RWPE2 (cell line): ENCODE data around the gene MBOAT2.
A peak's percentile ranks its signal among the peaks of the same experiment; 100 is the strongest.

Source experiments
- ATAC-seq: fragments of 200-7000 bp; cut with Tn5 transposase; 3 replicates; pipeline ENCODE4 v1.9.1; 2021; ENCODE audit warnings: low read depth
- DNase-seq: peaks from one replicate; pipeline ENCODE4 v3.0.0-alpha.2; 2020; ENCODE audit warnings: low spot score
- H3K27ac ChIP-seq: fragments of 450-650 bp; 2 replicates; pipeline ENCODE4 v1.5.1; 2017; ENCODE audit warnings: mild to moderate bottlenecking; ENCODE audit not compliant: poor library complexity, severe bottlenecking
- H3K27me3 ChIP-seq: fragments of 250-450 bp; sonication (Bioruptor Pico); 2 replicates; pipeline ENCODE4 v1.5.1; 2021; ENCODE audit warnings: mild to moderate bottlenecking, moderate library complexity; ENCODE audit not compliant: insufficient read depth, poor library complexity, severe bottlenecking
- H3K36me3 ChIP-seq: fragments of 250-450 bp; sonication (Bioruptor Pico); 2 replicates; pipeline ENCODE4 v1.5.1; 2020; ENCODE audit warnings: low read depth, mild to moderate bottlenecking, moderate library complexity
- H3K4me1 ChIP-seq: fragments of 250-450 bp; sonication (Bioruptor Pico); 2 replicates; pipeline ENCODE4 v1.5.1; 2021; ENCODE audit warnings: mild to moderate bottlenecking, moderate library complexity; ENCODE audit not compliant: insufficient read depth, poor library complexity, severe bottlenecking
- H3K4me3 ChIP-seq: fragments of 250-450 bp; sonication (Bioruptor Pico); 2 replicates; pipeline ENCODE4 v1.5.1; 2021; ENCODE audit warnings: mild to moderate bottlenecking, moderate library complexity; ENCODE audit not compliant: severe bottlenecking
- H3K9me3 ChIP-seq: fragments of 250-450 bp; sonication (Bioruptor Pico); 2 replicates; pipeline ENCODE4 v1.5.1; 2021; ENCODE audit warnings: mild to moderate bottlenecking, moderate library complexity; ENCODE audit not compliant: severe bottlenecking
- TF ChIP-seq, protein P1 (sequence below): fragments of 450-650 bp; IDR thresholded peaks from one replicate; pipeline ENCODE4 v1.5.1; 2017; ENCODE audit warnings: mild to moderate bottlenecking, moderate library complexity; ENCODE audit not compliant: poor library complexity, severe bottlenecking

Gene MBOAT2

DNA sequence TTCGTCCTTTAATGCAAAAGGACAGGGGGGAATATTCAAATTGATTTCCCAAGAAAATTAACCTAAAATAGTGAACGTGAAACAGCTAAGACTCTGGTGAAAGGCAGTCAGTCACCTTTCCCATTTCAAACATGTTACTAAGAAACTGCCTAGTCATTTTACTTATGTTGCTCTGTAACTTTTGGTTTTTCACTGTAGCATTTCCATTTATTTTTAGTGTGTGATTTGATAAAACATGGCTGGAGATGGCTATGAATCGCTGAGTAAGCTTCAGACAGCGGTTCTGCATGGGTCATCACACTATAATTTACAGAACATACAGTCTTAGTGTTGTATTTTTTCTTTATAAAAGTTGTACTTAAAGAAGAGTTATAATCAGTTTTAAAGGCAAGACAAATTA is 150.1 kb downstream of the MBOAT2 start:
- no peaks in the 10 kb centered on the region for H3K9me3 ChIP-seq
- no peak for ATAC-seq
- H3K4me1 ChIP-seq, result no peaks in the 10 kb centered on the region
- DNase-seq, result no peak
- no peak overlapping the region for H3K27ac ChIP-seq
- H3K36me3 ChIP-seq, result peaks cover 13% of the 10 kb centered on the region; the same call in 1 of the 2 replicates
- no peaks in the 10 kb centered on the region for H3K27me3 ChIP-seq
- no peak overlapping the region for H3K4me3 ChIP-seq
- TF ChIP-seq, protein P1, sequence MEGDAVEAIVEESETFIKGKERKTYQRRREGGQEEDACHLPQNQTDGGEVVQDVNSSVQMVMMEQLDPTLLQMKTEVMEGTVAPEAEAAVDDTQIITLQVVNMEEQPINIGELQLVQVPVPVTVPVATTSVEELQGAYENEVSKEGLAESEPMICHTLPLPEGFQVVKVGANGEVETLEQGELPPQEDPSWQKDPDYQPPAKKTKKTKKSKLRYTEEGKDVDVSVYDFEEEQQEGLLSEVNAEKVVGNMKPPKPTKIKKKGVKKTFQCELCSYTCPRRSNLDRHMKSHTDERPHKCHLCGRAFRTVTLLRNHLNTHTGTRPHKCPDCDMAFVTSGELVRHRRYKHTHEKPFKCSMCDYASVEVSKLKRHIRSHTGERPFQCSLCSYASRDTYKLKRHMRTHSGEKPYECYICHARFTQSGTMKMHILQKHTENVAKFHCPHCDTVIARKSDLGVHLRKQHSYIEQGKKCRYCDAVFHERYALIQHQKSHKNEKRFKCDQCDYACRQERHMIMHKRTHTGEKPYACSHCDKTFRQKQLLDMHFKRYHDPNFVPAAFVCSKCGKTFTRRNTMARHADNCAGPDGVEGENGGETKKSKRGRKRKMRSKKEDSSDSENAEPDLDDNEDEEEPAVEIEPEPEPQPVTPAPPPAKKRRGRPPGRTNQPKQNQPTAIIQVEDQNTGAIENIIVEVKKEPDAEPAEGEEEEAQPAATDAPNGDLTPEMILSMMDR, result no peak

DNA sequence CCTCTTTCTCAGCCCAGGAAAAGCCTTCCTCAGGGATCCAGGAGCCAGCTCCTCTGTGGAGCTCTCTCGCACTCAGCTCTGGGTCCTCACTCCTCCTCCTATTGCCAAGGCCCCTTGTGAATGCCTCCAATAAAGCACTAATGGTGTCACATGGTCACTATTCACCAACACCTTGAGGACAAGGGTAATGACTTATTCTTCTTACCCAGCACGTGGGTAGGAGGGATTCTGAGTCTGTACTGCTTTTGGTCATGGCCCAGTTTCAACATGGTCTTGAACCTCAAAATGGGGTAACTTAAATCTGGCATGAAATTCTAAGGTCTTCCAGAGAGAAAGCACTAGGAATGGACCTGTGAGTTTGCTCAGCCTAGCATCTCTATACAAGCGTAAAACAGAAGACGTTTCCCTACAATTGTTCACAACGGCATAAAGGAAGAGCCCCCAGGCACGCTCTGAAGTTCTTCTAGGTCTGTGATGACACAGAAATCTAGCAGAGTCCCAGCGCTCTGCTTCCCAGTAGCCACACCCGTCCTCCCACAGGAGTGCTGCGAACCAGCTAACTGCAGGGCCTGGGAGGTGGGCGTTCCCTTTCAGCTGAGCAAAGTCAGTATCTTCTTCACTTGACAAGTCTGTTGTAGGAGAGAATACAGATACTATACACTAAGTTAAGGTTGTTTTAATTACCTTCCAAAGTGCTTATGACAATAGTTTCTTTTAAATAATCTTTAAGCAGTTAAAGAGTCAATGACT is 151.5 kb downstream of the MBOAT2 start:
- no peak for ATAC-seq
- no peak overlapping the region for H3K27ac ChIP-seq
- H3K4me1 ChIP-seq, result no peaks in the 10 kb centered on the region
- H3K27me3 ChIP-seq, result no peaks in the 10 kb centered on the region
- H3K9me3 ChIP-seq, result no peaks in the 10 kb centered on the region
- H3K36me3 ChIP-seq, result no peaks in the 10 kb centered on the region
- H3K4me3 ChIP-seq, result no peak overlapping the region
- DNase-seq, result no peak
- TF ChIP-seq, protein P1, result no peak

DNA sequence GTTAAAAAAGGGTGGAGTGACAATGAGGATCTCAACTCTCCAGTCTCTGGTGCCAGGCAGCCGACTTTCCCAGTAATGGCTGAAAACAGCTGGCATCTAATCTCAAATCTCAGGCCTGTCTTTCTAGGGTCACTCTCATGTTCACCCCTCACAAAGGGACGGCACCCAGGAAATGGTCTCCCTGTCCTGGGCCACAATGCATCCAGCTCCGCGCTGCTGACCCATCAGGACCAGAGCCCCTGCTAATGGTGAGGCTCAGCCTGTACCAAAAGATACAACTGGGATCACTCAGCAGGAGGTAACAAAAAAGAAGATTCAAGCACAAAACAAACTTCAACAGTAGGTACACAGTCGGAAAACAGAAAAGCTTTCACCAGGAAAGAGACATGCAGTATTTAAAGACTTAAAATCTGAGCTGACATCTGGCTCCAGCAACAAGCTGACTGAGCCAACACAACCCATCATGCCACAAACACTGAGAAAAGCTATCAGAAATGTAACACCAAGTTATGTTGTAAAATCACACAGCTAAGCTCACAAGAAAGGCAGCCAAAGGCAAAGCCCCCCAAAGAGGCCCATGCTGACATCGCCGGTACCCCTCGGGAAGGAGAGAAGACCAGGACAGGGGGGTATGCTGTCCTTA is 152.5 kb downstream of the MBOAT2 start:
- H3K9me3 ChIP-seq, result no peaks in the 10 kb centered on the region
- no peaks in the 10 kb centered on the region for H3K4me1 ChIP-seq
- H3K27me3 ChIP-seq, result no peaks in the 10 kb centered on the region
- TF ChIP-seq, protein P1, result no peak
- no peak for ATAC-seq
- H3K36me3 ChIP-seq, result no peaks in the 10 kb centered on the region
- no peak overlapping the region for H3K4me3 ChIP-seq
- H3K27ac ChIP-seq, result no peak overlapping the region
- DNase-seq, result no peak

DNA sequence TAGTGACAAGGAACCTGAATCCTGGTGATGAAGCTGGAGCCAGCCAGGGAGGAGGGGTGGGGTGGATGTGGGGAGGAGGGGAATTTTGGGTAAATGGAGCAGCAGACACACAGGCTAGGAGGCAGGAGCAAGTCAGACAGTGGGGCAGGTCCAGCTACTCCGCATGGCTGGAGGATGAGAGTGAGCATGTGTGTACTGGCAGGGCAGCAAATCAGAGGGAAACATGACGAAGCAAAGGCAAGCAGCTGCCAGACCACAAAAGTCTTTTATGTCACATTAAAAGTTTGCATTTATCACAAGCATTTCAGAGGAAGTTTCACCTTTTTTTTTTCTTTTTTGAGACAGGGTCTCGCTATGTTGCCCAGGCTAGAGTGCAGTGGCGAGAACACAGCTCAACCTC is 154.2 kb downstream of the MBOAT2 start:
- no peaks in the 10 kb centered on the region for H3K9me3 ChIP-seq
- H3K36me3 ChIP-seq, result no peaks in the 10 kb centered on the region
- H3K27ac ChIP-seq, result no peak overlapping the region
- no peaks in the 10 kb centered on the region for H3K4me1 ChIP-seq
- ATAC-seq (peak; percentile 57; the same call in 1 of the 3 replicates), DNase-seq (no peak)
- no peak overlapping the region for H3K4me3 ChIP-seq
- no peaks in the 10 kb centered on the region for H3K27me3 ChIP-seq
- TF ChIP-seq, protein P1, result no peak
